ENCODE data around the gene LRRC4C.
A peak's percentile ranks its signal among the peaks of the same experiment; 100 is the strongest.

LRRC4C gene

GRCh38 chr11:40286137-40286536, 1173.3 kb downstream of the LRRC4C start:
- peaks cover 0 to 11% (median 0%) of the 10 kb centered on the region in 4 donors for H3K4me1 ChIP-seq
- no peak overlapping the region for H3K4me3 ChIP-seq
- no peaks in the 10 kb centered on the region for H3K36me3 ChIP-seq
- H3K27me3 ChIP-seq, result no peaks in the 10 kb centered on the region
- no peak for DNase-seq
- intact Hi-C loops (cut with DNase I; ENCODE audit: low total_unique reads), result no loop called here
- no peaks in the 10 kb centered on the region for H3K9me3 ChIP-seq
- TF ChIP-seq, protein P1, sequence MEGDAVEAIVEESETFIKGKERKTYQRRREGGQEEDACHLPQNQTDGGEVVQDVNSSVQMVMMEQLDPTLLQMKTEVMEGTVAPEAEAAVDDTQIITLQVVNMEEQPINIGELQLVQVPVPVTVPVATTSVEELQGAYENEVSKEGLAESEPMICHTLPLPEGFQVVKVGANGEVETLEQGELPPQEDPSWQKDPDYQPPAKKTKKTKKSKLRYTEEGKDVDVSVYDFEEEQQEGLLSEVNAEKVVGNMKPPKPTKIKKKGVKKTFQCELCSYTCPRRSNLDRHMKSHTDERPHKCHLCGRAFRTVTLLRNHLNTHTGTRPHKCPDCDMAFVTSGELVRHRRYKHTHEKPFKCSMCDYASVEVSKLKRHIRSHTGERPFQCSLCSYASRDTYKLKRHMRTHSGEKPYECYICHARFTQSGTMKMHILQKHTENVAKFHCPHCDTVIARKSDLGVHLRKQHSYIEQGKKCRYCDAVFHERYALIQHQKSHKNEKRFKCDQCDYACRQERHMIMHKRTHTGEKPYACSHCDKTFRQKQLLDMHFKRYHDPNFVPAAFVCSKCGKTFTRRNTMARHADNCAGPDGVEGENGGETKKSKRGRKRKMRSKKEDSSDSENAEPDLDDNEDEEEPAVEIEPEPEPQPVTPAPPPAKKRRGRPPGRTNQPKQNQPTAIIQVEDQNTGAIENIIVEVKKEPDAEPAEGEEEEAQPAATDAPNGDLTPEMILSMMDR (IDR thresholded peaks at IDR 0.05), result no peak
- no peak overlapping the region for H3K27ac ChIP-seq

DNA sequence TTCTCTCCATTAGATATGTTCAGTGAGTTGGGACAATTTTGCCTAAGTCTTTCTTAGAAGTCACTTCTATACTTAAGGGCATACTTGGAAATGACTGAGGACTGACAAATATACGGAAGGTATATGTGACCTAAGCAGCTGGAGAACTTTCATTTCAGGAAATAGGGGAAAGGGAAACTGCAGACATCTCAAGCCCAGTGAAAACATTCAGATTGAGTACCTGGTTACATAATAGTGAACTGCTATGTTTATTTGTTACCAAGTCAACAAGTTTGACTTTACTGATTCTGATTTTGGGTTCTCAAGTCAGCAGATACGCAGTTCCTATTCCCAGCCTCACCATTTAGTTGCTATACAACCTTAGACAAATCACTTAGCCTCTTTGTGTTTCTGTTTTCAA, 1173.9 kb downstream of the LRRC4C start:
- Histone ChIP-seq H3K4me3 (no peak overlapping the region), H3K36me3 (no peaks in the 10 kb centered on the region), H3K4me1 (peaks cover 0 to 13% (median 0%) of the 10 kb centered on the region in 4 donors), H3K9me3 (no peaks in the 10 kb centered on the region), H3K27me3 (no peaks in the 10 kb centered on the region), H3K27ac (no peak overlapping the region)
- DNase-seq, result no peak
- TF ChIP-seq, protein P1 (IDR thresholded peaks at IDR 0.05), result no peak
- intact Hi-C loops (cut with DNase I; ENCODE audit: low total_unique reads), result no loop called here

DNA sequence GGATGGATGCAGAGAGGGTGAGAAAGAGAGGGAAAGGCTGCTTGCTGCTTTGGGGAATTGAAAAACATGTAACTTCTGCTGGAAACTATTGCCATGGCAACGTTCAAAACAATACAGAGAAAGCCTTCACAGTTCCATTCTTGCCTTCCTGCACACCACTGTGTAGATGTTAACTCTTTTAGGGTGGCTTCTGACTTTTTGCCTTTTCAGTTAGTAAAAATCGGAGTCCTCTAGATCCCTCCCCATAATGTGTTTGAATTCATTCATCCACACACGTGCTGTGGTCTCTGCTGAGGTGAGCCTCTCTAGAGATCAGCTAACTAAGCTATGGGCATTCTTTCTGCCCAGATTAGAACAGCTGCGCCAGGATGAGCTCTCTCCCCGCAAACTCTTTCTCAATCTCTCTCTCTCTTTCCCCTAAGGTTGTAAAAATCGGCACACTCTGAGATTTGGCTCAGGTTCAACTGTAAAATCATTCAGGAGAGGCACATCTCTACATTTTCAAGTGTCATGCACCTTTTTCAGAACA, 1178.3 kb downstream of the LRRC4C start:
- Histone ChIP-seq H3K27me3 (no peaks in the 10 kb centered on the region), H3K4me3 (no peak overlapping the region), H3K9me3 (no peaks in the 10 kb centered on the region), H3K36me3 (no peaks in the 10 kb centered on the region), H3K27ac (no peak overlapping the region), H3K4me1 (peaks cover 0 to 4% (median 0%) of the 10 kb centered on the region in 4 donors)
- DNase-seq, result no peak
- intact Hi-C loops (cut with DNase I; ENCODE audit: low total_unique reads), result loop anchor here (5.0 kb wide), 1 partner anchor 61 kb away; no protein-coding TSS in a partner anchor
- TF ChIP-seq, protein P1 (IDR thresholded peaks at IDR 0.05), result no peak

- H3K36me3 ChIP-seq, result no peaks in the 10 kb centered on the region
- no peaks in the 10 kb centered on the region for H3K27me3 ChIP-seq
- peaks cover 0 to 4% (median 0%) of the 10 kb centered on the region in 4 donors for H3K4me1 ChIP-seq
- no peak overlapping the region for H3K4me3 ChIP-seq
- DNase-seq, result peak in 1 of 2 donors; percentile 44
- H3K9me3 ChIP-seq, result no peaks in the 10 kb centered on the region
- TF ChIP-seq, protein P1 (IDR thresholded peaks at IDR 0.05), result no peak
- intact Hi-C loops (cut with DNase I; ENCODE audit: low total_unique reads), result loop anchor here (5.0 kb wide), 1 partner anchor 62 kb away; no protein-coding TSS in a partner anchor
- no peak overlapping the region for H3K27ac ChIP-seq
Observed at GRCh38 chr11:40280159-40281051, 1179.0 kb downstream of the LRRC4C start.

DNA sequence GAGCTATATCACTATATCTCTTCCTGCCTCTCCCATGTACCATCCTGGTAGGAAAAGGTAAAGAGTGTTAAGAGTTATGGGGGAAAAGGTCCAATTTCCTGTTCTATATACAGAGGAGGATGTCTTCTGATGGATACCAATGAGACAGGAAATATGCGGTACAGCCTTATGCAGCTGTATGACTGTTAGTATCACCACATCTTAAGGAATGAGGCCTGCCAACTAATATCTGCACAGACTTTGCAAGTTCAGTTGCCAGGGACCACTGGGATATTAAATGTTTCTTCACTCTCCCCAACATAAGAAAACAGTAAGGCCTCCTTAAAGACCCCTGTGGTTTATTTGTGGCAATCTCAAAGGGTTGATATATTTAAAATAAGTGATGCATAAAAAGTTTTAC, 1182.5 kb downstream of the LRRC4C start:
- H3K36me3 ChIP-seq, result no peaks in the 10 kb centered on the region
- H3K27me3 ChIP-seq, result no peaks in the 10 kb centered on the region
- no peak for DNase-seq
- H3K27ac ChIP-seq, result no peak overlapping the region
- no peaks in the 10 kb centered on the region for H3K9me3 ChIP-seq
- intact Hi-C loops (cut with DNase I; ENCODE audit: low total_unique reads), result no loop called here
- TF ChIP-seq, protein P1 (IDR thresholded peaks at IDR 0.05), result no peak
- peaks cover 0 to 16% (median 0%) of the 10 kb centered on the region in 4 donors for H3K4me1 ChIP-seq
- no peak overlapping the region for H3K4me3 ChIP-seq

All from tibial artery (tissue), 4 donors.